ENCODE results near the gene EMX2. TPM values are rescaled to one million over a fixed set of nuclear protein-coding genes. Genes with fewer than 3 reads are reported as not detected.
A peak's percentile ranks its signal among the peaks of the same experiment; 100 is the strongest.
"Not testable (repeated sequence)": the region's sequence is repeated elsewhere in the genome, so short reads cannot be mapped to it uniquely, and the experiment has no call there.

EMX2 gene
- total RNA-seq: not detected in 2 replicates

GRCh38 chr10:117542706-117543224, at the start of gene EMX2:
TSS of gene EMX2 (plus strand) at chr10:117542746. CDS start at chr10:117543268, 522 bp downstream.
- no peak for DNase-seq (ENCODE audit: low read depth in 2 of 2)

- DNase-seq (ENCODE audit: low read depth in 2 of 2): no peak
Observed at GRCh38 chr10:117496031-117496430, 46.5 kb upstream of the EMX2 start.

- peak; percentile 30 to 73 for DNase-seq (ENCODE audit: low read depth in 2 of 2)
Observed at GRCh38 chr10:117496616-117497028, 45.9 kb upstream of the EMX2 start.

- no peak for DNase-seq (ENCODE audit: low read depth in 2 of 2)
Observed at GRCh38 chr10:117497736-117498135, 44.8 kb upstream of the EMX2 start.

GRCh38 chr10:117499248-117500105, 43.1 kb upstream of the EMX2 start:
- no peak for DNase-seq (ENCODE audit: low read depth in 2 of 2)

- DNase-seq (ENCODE audit: low read depth in 2 of 2): no peak
Observed at GRCh38 chr10:117500456-117500855, 42.1 kb upstream of the EMX2 start.

- DNase-seq (ENCODE audit: low read depth in 2 of 2): no peak
Observed at GRCh38 chr10:117501460-117502035, 41.0 kb upstream of the EMX2 start.

GRCh38 chr10:117502421-117503243, 39.9 kb upstream of the EMX2 start:
- DNase-seq (ENCODE audit: low read depth in 2 of 2): no peak

- no peak for DNase-seq (ENCODE audit: low read depth in 2 of 2)
Observed at GRCh38 chr10:117503244-117504205, 39.0 kb upstream of the EMX2 start.

GRCh38 chr10:117504562-117504961, 38.0 kb upstream of the EMX2 start:
- no peak for DNase-seq (ENCODE audit: low read depth in 2 of 2)

- not testable (repeated sequence) for DNase-seq (ENCODE audit: low read depth in 2 of 2)
Observed at GRCh38 chr10:117507081-117507480, 35.5 kb upstream of the EMX2 start.

GRCh38 chr10:117509573-117509972, 33.0 kb upstream of the EMX2 start:
- DNase-seq (ENCODE audit: low read depth in 2 of 2): no peak

GRCh38 chr10:117511601-117512390, 30.8 kb upstream of the EMX2 start:
- no peak for DNase-seq (ENCODE audit: low read depth in 2 of 2)

- no peak for DNase-seq (ENCODE audit: low read depth in 2 of 2)
Observed at GRCh38 chr10:117514971-117515370, 27.6 kb upstream of the EMX2 start.

- DNase-seq (ENCODE audit: low read depth in 2 of 2): no peak
Observed at GRCh38 chr10:117516681-117517080, 25.9 kb upstream of the EMX2 start.

GRCh38 chr10:117518246-117518645, 24.3 kb upstream of the EMX2 start:
- no peak for DNase-seq (ENCODE audit: low read depth in 2 of 2)

GRCh38 chr10:117519286-117519685, 23.3 kb upstream of the EMX2 start:
- DNase-seq (ENCODE audit: low read depth in 2 of 2): no peak

GRCh38 chr10:117519879-117520278, 22.7 kb upstream of the EMX2 start:
- DNase-seq (ENCODE audit: low read depth in 2 of 2): no peak

- no peak for DNase-seq (ENCODE audit: low read depth in 2 of 2)
Observed at GRCh38 chr10:117530791-117531190, 11.8 kb upstream of the EMX2 start.

All from dermis microvascular lymphatic vessel endothelial cell (primary cell).